CD14-positive monocyte (primary cell): Measurements from ENCODE around the gene PLAA. TPM values are rescaled to one million over a fixed set of nuclear protein-coding genes. Genes with fewer than 3 reads are reported as not detected.

Experiments used
- DNase-seq, 3 donors: peaks; one replicate each; pipeline ENCODE4 v3.0.0-alpha.2; 2011 to 2022
- H2AFZ ChIP-seq: 2 replicates; pipeline ENCODE4 v1.6.0; 2012; ENCODE audit warnings: mild to moderate bottlenecking, low read depth, low read length, inconsistent platforms; ENCODE audit not compliant: insufficient read depth, poor library complexity, severe bottlenecking
- H3K27ac ChIP-seq, 2 donors: 1 replicate in 1 of 2; 2 replicates in 1 of 2; pipeline ENCODE4 v1.5.1; 2012 to 2013; ENCODE audit warnings: low read length in 2 of 2, control low read depth in 1 of 2, inconsistent platforms in 1 of 2, low read depth in 1 of 2, mild to moderate bottlenecking in 1 of 2
- H3K27me3 ChIP-seq, 2 donors: one replicate each; pipeline versions ENCODE4 v1.6.0 to v1.6.1; 2011 to 2013; ENCODE audit warnings: low read length in 2 of 2; ENCODE audit not compliant: control insufficient read depth in 2 of 2, insufficient read depth in 2 of 2
- H3K36me3 ChIP-seq, 2 donors: replicated peaks in 1 of 2; 1 replicate in 1 of 2; 2 replicates in 1 of 2; pipeline versions ENCODE4 v1.5.1 to v1.6.1; 2012 to 2013; ENCODE audit warnings: low read length in 2 of 2, control low read depth in 1 of 2, inconsistent platforms in 1 of 2, mild to moderate bottlenecking in 1 of 2; ENCODE audit not compliant: insufficient read depth in 2 of 2, control insufficient read depth in 1 of 2
- H3K4me1 ChIP-seq, 2 donors: 1 replicate in 1 of 2; 2 replicates in 1 of 2; pipeline versions ENCODE4 v1.5.1 to v1.6.1; 2012 to 2013; ENCODE audit warnings: low read length in 2 of 2, control low read depth in 1 of 2, inconsistent platforms in 1 of 2, mild to moderate bottlenecking in 1 of 2, moderate library complexity in 1 of 2; ENCODE audit not compliant: insufficient read depth in 2 of 2, control insufficient read depth in 1 of 2
- H3K4me2 ChIP-seq: replicated peaks from 2 replicates; pipeline ENCODE3; 2012; ENCODE audit warnings: low read length, moderate library complexity, mild to moderate bottlenecking; ENCODE audit not compliant: poor library complexity, severe bottlenecking; ENCODE audit errors: extremely low read depth
- H3K4me3 ChIP-seq, 3 experiments: fragments of 200-600 bp in 1 of 3; sonication (generic) in 1 of 3; replicated peaks in 1 of 3; 1 replicate in 2 of 3; 2 replicates in 1 of 3; pipeline ENCODE4 v1.5.1; 2011 to 2013; ENCODE audit warnings: low read length in 3 of 3, mild to moderate bottlenecking in 3 of 3, control low read depth in 2 of 3, low read depth in 2 of 3, inconsistent platforms in 1 of 3, moderate library complexity in 1 of 3
- H3K79me2 ChIP-seq: 2 replicates; pipeline ENCODE4 v1.6.0; 2012; ENCODE audit warnings: mild to moderate bottlenecking, control low read depth, inconsistent platforms, low read length, moderate library complexity; ENCODE audit not compliant: insufficient read depth
- H3K9ac ChIP-seq: 2 replicates; pipeline ENCODE4 v1.6.0; 2017; ENCODE audit warnings: low read length, mild to moderate bottlenecking; ENCODE audit not compliant: insufficient read depth, poor library complexity, severe bottlenecking
- H3K9me3 ChIP-seq, 2 donors: replicated peaks in 1 of 2; 1 replicate in 1 of 2; 2 replicates in 1 of 2; pipeline versions ENCODE4 v1.5.1 to v1.6.1; 2012 to 2013; ENCODE audit warnings: low read length in 2 of 2, control low read depth in 1 of 2; ENCODE audit not compliant: control insufficient read depth in 1 of 2, insufficient read depth in 1 of 2
- H4K20me1 ChIP-seq: 2 replicates; pipeline ENCODE4 v1.6.0; 2012; ENCODE audit warnings: mild to moderate bottlenecking, low read length, control low read depth, moderate library complexity; ENCODE audit not compliant: insufficient read depth
- H3K27ac Mint-ChIP-seq, 7 donors: one replicate each; pipeline ENCODE4 v1.8.0; 2020; ENCODE audit warnings: mild to moderate bottlenecking in 7 of 7, mixed read lengths in 7 of 7, moderate library complexity in 6 of 7, inconsistent platforms in 2 of 7
- H3K27me3 Mint-ChIP-seq, 3 donors: one replicate each; pipeline ENCODE4 v1.8.0; 2021 to 2022; ENCODE audit warnings: low read depth in 3 of 3, mild to moderate bottlenecking in 3 of 3, mixed read lengths in 3 of 3, moderate library complexity in 3 of 3, inconsistent platforms in 1 of 3
- H3K36me3 Mint-ChIP-seq, 2 donors: one replicate each; pipeline ENCODE4 v1.8.0; 2020; ENCODE audit warnings: mixed read lengths in 2 of 2, inconsistent platforms in 1 of 2, mild to moderate bottlenecking in 1 of 2
- H3K4me1 Mint-ChIP-seq: one replicate; pipeline ENCODE4 v1.8.0; 2020; ENCODE audit warnings: mild to moderate bottlenecking, mixed read lengths
- H3K4me3 Mint-ChIP-seq, 2 donors: one replicate each; pipeline ENCODE4 v1.8.0; 2020; ENCODE audit warnings: mild to moderate bottlenecking in 2 of 2, mixed read lengths in 2 of 2, moderate library complexity in 1 of 2
- H3K9me3 Mint-ChIP-seq, 7 donors: one replicate each; pipeline ENCODE4 v1.8.0; 2020 to 2022; ENCODE audit warnings: mixed read lengths in 7 of 7, mild to moderate bottlenecking in 6 of 7, moderate library complexity in 6 of 7, inconsistent platforms in 2 of 7
- CTCF ChIP-seq: fragments of 200-600 bp; IDR thresholded peaks from one replicate; pipeline ENCODE4 v1.8.0; 2022; ENCODE audit warnings: antibody characterized with exemption, mild to moderate bottlenecking
- WGBS: methylation state at CpG from one replicate; pipeline ENCODE4 v1.1.5; 2013; ENCODE audit warnings: missing lambda C conversion rate; ENCODE audit not compliant: insufficient coverage; 5-methylcytosine and 5-hydroxymethylcytosine counted together
- intact Hi-C, 2 donors: fragments of 100-400 bp; cut with micrococcal nuclease; formaldehyde crosslinking; loops; one replicate each; pipeline versions ENCODE4 v1.15.0 to v1.15.1; 2023
- polyA plus RNA-seq, 3 donors: library from polyadenylated mRNA; depleted of rRNA in 1 of 3; unstranded in 2 of 3; stranded (reverse) in 1 of 3; fragments of 300-500 nt in 2 of 3; fragments of >200 nt in 1 of 3; fragmentation: Illumina TruSeq in 2 of 3; gene quantifications; 1 replicate in 2 of 3; 2 replicates in 1 of 3; pipeline ENCODE4 v1.2.3, GENCODE V29; 2012 to 2021

PLAA gene
- polyA plus RNA-seq, 3 donors: 13.3 to 19.3 (median 14.7) TPM

- no peak for DNase-seq
- no peaks in the 10 kb centered on the region for H4K20me1 ChIP-seq
- Mint-ChIP-seq H3K4me3 (no peak overlapping the region), H3K27me3 (peaks cover 0 to 1% (median 0%) of the 10 kb centered on the region in 3 donors), H3K36me3 (no peaks in the 10 kb centered on the region), H3K4me1 (peaks cover 34% of the 10 kb centered on the region), H3K27ac (no peak overlapping the region), H3K9me3 (no peaks in the 10 kb centered on the region)
- H3K79me2 ChIP-seq: peaks cover 15% of the 10 kb centered on the region
- intact Hi-C loops: no loop called here
- no peak overlapping the region for H3K4me3 ChIP-seq
- no peaks in the 10 kb centered on the region for H3K27me3 ChIP-seq
- no peak for TF ChIP-seq CTCF
- H3K9ac ChIP-seq: no peak overlapping the region
- no peaks in the 10 kb centered on the region for H3K36me3 ChIP-seq
- peaks cover 36 to 39% of the 10 kb centered on the region in 2 donors for H3K4me1 ChIP-seq
- no CpG with 5 or more reads among the region's 1 CpG for WGBS
- no peak overlapping the region for H3K4me2 ChIP-seq
- no peaks in the 10 kb centered on the region for H3K9me3 ChIP-seq
- no peak overlapping the region for H2AFZ ChIP-seq
- H3K27ac ChIP-seq: no peak overlapping the region
Observed at GRCh38 chr9:26950521-26950920, 3.5 kb upstream of the PLAA start.

GRCh38 chr9:26949637-26950069, 2.6 kb upstream of the PLAA start:
- Mint-ChIP-seq H3K4me3 (no peak overlapping the region), H3K27me3 (peaks cover 0 to 1% (median 0%) of the 10 kb centered on the region in 3 donors), H3K36me3 (no peaks in the 10 kb centered on the region), H3K9me3 (no peaks in the 10 kb centered on the region), H3K4me1 (peaks cover 35% of the 10 kb centered on the region), H3K27ac (no peak overlapping the region)
- no peak for TF ChIP-seq CTCF
- H3K36me3 ChIP-seq: no peaks in the 10 kb centered on the region
- no peaks in the 10 kb centered on the region for H3K27me3 ChIP-seq
- 100% methylated on average over 1 of the region's 6 CpGs for WGBS
- H3K79me2 ChIP-seq: peaks cover 23% of the 10 kb centered on the region
- intact Hi-C loops: loop anchor here (5.0 kb wide), 1 partner anchor 57 kb away; the partner anchor contains the start of gene CAAP1 (in 2 of the 2)
- H3K4me2 ChIP-seq: no peak overlapping the region
- DNase-seq: no peak
- H3K4me1 ChIP-seq: peaks cover 29 to 39% of the 10 kb centered on the region in 2 donors
- H3K4me3 ChIP-seq: no peak overlapping the region
- H2AFZ ChIP-seq: no peak overlapping the region
- H3K9ac ChIP-seq: no peak overlapping the region
- H3K27ac ChIP-seq: no peak overlapping the region
- no peaks in the 10 kb centered on the region for H3K9me3 ChIP-seq
- no peaks in the 10 kb centered on the region for H4K20me1 ChIP-seq
